DND-41 (cell line): ENCODE data around the gene DSCAM.

Source experiments
- EZH2 ChIP-seq: IDR thresholded peaks from 3 replicates; pipeline ENCODE4 v1.6.1; 2012; ENCODE audit warnings: borderline replicate concordance, low read depth, mild to moderate bottlenecking, moderate library complexity, low read length, inconsistent platforms; ENCODE audit not compliant: severe bottlenecking
- TF ChIP-seq, protein P1 (sequence below): IDR thresholded peaks from 2 replicates; pipeline ENCODE4 v1.5.1; 2012; ENCODE audit warnings: borderline replicate concordance, low read length, moderate library complexity, mild to moderate bottlenecking; ENCODE audit not compliant: poor library complexity, severe bottlenecking; ENCODE audit errors: extremely low read depth

DNA sequence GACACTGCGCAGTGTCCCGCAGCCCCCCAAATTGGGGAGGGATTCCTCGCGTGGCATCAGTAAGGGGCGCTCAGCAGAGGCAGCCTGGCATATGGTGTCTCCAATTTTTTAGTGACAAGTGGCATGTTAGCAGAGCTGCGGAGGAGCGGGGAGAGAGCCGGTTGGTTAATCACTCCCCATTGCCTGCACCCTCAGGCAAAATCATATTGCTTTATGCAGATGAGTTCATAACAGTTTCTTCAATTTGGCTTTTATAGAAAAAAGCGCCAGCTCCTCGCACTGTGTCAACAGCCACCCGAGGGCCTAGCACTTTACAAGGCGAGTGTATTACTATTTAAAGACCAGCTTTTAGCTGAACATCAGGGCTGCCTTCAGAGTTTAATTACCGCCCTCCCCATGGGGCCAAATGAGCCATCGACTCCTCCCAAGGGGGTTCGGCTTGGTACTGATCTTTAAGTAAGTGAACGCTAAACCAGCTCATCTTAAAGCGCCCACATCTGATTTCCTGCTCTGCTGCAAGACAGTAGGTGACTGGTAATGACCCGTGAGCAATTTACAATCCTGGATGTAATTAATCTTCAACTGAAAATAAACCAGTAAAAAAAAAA lies 298.9 kb downstream of the DSCAM start:
- TF ChIP-seq, protein P1, sequence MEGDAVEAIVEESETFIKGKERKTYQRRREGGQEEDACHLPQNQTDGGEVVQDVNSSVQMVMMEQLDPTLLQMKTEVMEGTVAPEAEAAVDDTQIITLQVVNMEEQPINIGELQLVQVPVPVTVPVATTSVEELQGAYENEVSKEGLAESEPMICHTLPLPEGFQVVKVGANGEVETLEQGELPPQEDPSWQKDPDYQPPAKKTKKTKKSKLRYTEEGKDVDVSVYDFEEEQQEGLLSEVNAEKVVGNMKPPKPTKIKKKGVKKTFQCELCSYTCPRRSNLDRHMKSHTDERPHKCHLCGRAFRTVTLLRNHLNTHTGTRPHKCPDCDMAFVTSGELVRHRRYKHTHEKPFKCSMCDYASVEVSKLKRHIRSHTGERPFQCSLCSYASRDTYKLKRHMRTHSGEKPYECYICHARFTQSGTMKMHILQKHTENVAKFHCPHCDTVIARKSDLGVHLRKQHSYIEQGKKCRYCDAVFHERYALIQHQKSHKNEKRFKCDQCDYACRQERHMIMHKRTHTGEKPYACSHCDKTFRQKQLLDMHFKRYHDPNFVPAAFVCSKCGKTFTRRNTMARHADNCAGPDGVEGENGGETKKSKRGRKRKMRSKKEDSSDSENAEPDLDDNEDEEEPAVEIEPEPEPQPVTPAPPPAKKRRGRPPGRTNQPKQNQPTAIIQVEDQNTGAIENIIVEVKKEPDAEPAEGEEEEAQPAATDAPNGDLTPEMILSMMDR, result no peak
- no peak for TF ChIP-seq EZH2
